ENCODE results near the gene RELN.
A peak's percentile ranks its signal among the peaks of the same experiment; 100 is the strongest.
"Not testable (repeated sequence)": the region's sequence is repeated elsewhere in the genome, so short reads cannot be mapped to it uniquely, and the experiment has no call there.

The RELN gene

DNA sequence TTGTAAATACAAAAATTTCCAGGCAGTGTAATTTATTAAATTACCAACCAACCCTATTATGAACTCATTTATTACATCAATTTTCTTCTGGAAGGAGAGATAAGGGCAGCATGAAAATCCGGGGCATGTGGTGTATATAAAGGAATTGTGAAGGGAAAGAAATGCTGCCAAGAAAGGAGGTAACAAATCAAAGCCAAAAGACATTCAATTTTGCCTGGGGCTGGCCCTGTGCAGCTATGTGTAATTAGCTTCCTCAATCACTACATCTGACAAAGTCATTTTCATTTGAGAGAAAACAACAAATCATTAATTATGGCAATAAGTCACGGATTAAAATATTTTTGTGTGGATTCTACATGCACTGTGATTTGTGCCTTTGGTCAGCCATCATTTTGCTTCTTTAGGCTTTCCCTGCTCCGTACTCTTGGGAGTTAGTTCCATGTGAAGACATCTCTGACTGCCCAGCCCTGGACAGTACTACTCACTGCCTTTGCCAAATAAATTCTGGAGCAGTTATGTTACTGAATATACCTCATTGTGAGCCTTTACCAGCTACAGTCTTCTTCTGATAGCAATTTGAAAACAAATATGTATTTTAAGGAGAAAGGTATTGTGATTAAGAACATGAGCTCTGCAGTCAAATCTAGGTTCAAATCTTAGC is 191.7 kb downstream of the RELN start:
- H3K27ac ChIP-seq, result no peak overlapping the region
- DNase-seq (ENCODE audit: low read depth, low spot score), result no peak

- no peak overlapping the region for H3K27ac ChIP-seq
- DNase-seq (ENCODE audit: low read depth, low spot score), result no peak
Observed at GRCh38 chr7:103796327-103796962, 193.0 kb downstream of the RELN start.

DNA sequence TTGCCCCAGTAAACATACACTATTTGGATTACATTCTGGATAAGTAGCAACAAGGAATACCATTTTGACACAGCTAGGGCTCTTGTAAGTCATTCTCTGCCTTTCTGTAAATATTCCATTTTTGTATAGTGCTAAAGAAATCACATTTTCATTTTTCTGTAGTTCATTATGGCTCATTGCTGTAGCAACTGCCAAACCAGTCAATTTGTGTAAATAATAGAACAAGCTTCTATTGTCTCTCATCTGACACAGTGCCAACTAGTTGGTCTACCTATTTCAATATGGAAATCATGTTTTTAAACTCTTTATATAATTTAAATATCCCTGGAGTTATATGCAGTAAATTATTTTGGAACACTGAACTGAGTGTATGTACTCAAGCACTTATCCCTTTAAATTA is 193.7 kb downstream of the RELN start:
- no peak for DNase-seq (ENCODE audit: low read depth, low spot score)
- H3K27ac ChIP-seq, result no peak overlapping the region

DNA sequence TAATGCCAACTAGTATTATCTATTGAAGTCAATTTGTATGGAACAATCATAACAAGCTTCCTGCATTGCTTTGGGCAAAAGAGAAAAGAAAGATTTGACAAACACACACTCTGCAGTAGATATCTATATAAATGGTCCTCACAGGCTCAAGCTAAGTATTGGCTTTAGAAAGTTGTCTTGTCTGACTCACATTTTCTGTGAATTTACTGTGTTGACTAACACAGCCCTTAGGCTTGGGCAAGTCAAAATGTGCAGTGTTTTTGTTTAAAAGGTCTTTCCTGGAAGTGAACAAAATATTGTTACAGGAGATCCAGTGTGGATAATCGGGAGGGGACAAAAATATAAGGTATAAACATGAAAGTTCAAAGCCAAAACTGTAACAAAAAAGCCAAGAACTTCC is 194.4 kb downstream of the RELN start:
- no peak overlapping the region for H3K27ac ChIP-seq
- DNase-seq (ENCODE audit: low read depth, low spot score), result no peak

- DNase-seq (ENCODE audit: low read depth, low spot score), result no peak
- H3K27ac ChIP-seq, result no peak overlapping the region
Observed at GRCh38 chr7:103794424-103794823, 195.0 kb downstream of the RELN start.

DNA sequence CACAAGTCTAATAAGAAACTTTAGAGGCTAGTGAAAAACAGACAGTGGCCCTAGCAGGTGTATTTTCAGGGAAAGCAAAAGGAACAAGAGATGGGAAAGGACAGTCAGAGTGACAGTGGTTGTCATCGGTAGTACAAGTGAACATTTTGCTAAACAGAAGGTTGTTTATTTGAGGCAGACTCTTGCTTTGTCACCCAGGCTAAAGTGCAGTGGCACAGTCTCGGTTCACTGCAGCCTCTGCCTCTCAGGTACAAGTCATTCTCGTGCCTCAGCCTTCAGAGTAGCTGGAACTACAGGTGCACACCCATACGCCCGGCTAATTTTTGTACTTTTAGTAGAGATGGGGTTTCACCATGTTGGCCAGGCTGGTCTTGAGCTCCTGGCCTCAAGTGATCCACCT is 195.8 kb downstream of the RELN start:
- DNase-seq (ENCODE audit: low read depth, low spot score), result no peak

GRCh38 chr7:103791894-103792293 is 197.6 kb downstream of the RELN start:
- no peak for DNase-seq (ENCODE audit: low read depth, low spot score)
- H3K27ac ChIP-seq, result no peak overlapping the region

More for the DNA sequence above, 195.8 kb downstream of the RELN start:
- no peak overlapping the region for H3K27ac ChIP-seq

GRCh38 chr7:103787041-103787440 is 202.4 kb downstream of the RELN start:
- not testable (repeated sequence) for H3K27ac ChIP-seq; DNase-seq (ENCODE audit: low read depth, low spot score)

GRCh38 chr7:103784646-103785286 is 204.7 kb downstream of the RELN start:
- no peak for DNase-seq (ENCODE audit: low read depth, low spot score)
- H3K27ac ChIP-seq, result no peak overlapping the region

- no peak for DNase-seq (ENCODE audit: low read depth, low spot score)
- no peak overlapping the region for H3K27ac ChIP-seq
Observed at GRCh38 chr7:103781409-103781808, 208.0 kb downstream of the RELN start.

DNA sequence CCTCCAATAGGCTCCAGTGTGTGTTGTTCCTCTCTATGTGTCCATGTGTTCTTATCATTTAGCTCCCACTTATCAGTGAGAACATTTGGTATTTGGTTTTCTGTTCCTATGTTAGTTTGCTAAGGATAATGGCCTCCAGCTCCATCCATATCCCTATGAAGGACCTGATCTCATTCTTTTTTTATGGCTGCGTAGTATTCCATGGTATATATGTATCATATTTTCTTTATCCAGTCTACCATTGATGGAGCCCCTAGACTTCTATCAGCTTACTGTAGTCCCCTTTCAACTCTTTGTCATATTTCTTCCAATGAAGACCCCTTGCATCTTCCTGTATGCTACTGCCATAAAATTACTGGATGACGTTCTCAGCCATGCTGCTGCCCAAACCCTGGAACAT is 208.9 kb downstream of the RELN start:
- not testable (repeated sequence) for DNase-seq (ENCODE audit: low read depth, low spot score); H3K27ac ChIP-seq

DNA sequence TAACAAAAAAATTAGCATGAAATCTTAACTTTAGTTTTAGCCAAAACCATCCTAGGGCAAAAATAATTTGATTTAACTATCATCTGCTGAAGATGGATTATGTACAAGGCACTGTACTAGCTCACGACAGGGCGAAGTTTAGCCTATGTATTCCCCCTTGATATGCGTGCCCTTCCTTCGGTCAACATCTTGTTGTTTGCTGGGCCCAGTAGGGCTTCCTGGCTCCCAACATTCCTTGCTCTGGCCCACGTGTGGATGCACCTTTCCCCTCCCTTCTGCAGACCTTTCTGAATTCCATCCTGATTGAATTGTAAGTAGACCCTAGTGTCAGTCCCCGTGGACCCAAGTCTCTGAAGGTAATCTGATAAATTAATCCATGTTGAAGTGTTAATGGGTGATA is 212.0 kb downstream of the RELN start:
- no peak for DNase-seq (ENCODE audit: low read depth, low spot score)
- no peak overlapping the region for H3K27ac ChIP-seq

DNA sequence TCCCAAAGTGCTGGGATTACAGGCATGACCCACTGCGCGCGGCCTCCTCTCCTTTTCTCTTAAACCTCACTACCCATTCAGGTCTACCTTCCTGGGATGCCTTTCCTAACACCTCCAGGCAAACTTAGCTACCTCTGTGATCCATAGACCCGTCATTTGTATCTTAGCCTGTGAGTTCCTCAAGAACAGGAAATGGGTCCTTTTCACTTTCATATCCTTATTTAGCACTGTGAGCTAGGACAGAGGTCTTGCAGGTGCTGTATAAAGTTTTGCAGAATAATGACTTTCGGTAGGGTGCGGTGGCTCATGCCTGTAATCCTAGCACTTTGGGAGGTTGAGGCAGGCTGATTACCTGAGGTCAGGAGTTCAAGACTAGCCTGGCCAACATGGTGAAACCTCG is 215.7 kb downstream of the RELN start:
- no peak overlapping the region for H3K27ac ChIP-seq
- no peak for DNase-seq (ENCODE audit: low read depth, low spot score)

DNA sequence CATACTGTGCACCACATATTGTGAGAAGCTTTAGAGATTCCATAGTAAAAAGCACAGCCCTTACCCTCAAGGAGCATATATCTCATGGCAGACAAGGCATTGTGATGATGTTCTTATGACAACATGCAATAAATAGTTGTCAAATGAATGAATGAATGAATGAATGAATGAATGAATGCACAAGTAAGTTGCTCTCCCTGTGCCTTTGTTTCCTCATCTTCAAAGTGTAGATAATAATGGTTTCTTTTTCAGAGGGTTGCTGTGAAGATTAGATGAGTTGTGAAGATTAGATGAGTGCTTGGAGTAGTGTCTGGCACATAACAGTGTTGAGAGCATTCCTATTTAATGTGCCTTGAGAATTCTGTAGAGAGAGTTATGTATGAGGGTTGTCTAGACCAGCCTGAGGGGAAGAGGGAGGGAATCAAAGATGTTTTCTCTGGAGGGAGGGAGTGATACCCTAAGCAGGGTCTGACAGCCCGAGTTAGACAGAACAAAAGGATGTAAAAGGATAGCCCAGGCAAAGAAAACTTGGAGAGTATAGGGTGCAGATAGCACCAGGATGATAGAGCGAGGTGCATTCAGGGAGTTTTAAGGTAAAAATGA is 217.2 kb downstream of the RELN start:
- H3K27ac ChIP-seq, result no peak overlapping the region
- no peak for DNase-seq (ENCODE audit: low read depth, low spot score)

GRCh38 chr7:103771294-103771693 is 218.2 kb downstream of the RELN start:
- no peak for DNase-seq (ENCODE audit: low read depth, low spot score)
- H3K27ac ChIP-seq, result no peak overlapping the region

DNA sequence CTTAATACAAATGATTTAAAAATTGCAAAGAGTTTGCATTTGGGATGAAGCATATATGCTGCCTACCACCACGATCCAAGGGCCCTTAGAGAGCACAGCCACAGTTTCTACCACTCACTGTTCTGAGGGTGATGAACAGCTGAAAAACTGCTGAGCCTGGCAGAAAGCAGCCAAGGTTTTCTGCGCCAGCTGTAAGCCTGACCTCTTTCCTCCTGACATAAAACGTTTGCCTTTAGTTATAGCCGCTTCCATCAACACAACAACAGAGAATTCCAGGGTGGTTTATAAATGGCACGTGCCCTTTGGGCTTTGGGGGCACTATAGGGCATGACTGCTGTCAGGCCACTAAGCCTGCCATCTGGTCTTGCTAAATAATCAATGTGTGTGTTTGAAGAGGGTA is 222.8 kb downstream of the RELN start:
- DNase-seq (ENCODE audit: low read depth, low spot score), result no peak
- H3K27ac ChIP-seq, result no peak overlapping the region

- DNase-seq (ENCODE audit: low read depth, low spot score), result no peak
- H3K27ac ChIP-seq, result no peak overlapping the region
Observed at GRCh38 chr7:103765901-103766300, 223.6 kb downstream of the RELN start.

- DNase-seq (ENCODE audit: low read depth, low spot score), result no peak
- H3K27ac ChIP-seq, result no peak overlapping the region
Observed at GRCh38 chr7:103764901-103765300, 224.6 kb downstream of the RELN start.

DNA sequence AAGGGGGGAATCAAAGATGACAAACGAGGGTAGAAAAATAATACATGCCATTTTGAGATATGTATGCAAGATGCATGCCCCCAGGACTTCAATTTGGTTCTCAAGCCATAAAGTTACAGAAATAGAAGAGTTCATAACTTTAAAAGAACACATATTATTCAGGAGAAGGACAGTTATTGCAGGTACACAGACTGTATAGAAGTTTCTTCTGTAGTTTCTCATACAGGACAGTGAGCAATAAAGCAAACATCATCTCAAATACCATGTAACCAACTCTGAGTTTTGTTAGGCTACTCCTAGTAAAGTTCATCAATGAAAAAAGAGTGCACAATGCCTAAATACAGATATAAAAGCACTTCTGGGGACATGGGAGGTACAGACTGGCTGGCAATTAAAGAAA is 226.6 kb downstream of the RELN start:
- H3K27ac ChIP-seq, result no peak overlapping the region
- DNase-seq (ENCODE audit: low read depth, low spot score), result no peak

DNA sequence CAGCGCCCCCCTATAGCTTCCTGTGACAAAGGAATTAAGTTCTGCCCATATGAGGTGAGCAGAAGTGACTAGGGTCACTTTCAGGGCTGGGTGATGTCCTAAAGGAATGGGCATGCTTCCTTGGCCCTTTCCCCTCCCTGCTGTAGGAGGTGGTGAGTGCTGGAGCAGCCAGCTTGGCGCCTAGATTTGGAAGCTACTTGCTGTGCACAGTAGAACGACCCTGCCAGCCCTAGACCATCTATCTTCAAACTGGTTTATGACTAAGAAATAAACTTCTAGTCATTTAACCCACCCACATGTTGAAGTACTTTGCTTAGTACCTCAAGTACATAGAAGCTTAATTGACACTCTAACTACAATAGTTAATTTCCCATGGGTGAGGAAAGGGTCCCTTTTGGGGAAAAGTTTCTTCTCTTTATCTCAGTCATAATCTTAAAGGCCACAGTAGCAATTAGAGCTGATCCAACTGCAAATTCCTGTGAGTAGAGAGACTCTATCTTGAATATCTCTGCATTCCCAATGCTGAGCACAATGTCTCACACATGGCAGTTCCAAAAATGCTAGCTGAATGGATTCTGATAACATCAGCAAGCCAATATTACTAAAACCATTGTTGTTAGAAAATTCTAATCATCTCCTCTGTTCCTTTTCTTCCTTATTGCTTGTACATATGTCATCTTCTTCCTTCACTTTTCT is 227.2 kb downstream of the RELN start:
- no peak for DNase-seq (ENCODE audit: low read depth, low spot score)
- H3K27ac ChIP-seq, result no peak overlapping the region

GRCh38 chr7:103752995-103753394 is 236.5 kb downstream of the RELN start:
- peak; percentile 8 for DNase-seq (ENCODE audit: low read depth, low spot score)
- no peak overlapping the region for H3K27ac ChIP-seq

Data from epithelial cell of prostate (primary cell).